DOHH2 (cell line): ENCODE measurements around the gene CD200.
A peak's percentile ranks its signal among the peaks of the same experiment; 100 is the strongest.

ENCODE experiments used
- H3F3A ChIP-seq: fragments of 200-600 bp; sonication (generic), shearing (Covaris generic); 2 replicates; pipeline ENCODE4 v1.6.0; 2016; ENCODE audit warnings: antibody characterized with exemption, mild to moderate bottlenecking; ENCODE audit not compliant: control insufficient read depth, insufficient read depth
- H3K27ac ChIP-seq: fragments of 200-600 bp; sonication (generic); 2 replicates; pipeline ENCODE4 v1.5.1; 2014; ENCODE audit warnings: low read depth, mild to moderate bottlenecking, low read length, moderate library complexity
- H3K27me3 ChIP-seq: fragments of 200-600 bp; sonication (generic); 2 replicates; pipeline ENCODE4 v1.6.1; 2014; ENCODE audit warnings: mild to moderate bottlenecking, low read length, mixed read lengths; ENCODE audit not compliant: control insufficient read depth
- H3K36me3 ChIP-seq: fragments of 200-600 bp; sonication (generic); 2 replicates; pipeline ENCODE4 v1.6.1; 2014; ENCODE audit warnings: mild to moderate bottlenecking, low read length, moderate library complexity, mixed read lengths; ENCODE audit not compliant: control insufficient read depth
- H3K4me1 ChIP-seq: fragments of 200-600 bp; sonication (generic); 2 replicates; pipeline ENCODE4 v1.6.1; 2014; ENCODE audit warnings: mild to moderate bottlenecking, low read length, mixed read lengths; ENCODE audit not compliant: control insufficient read depth
- H3K4me2 ChIP-seq: fragments of 200-600 bp; sonication (generic); 2 replicates; pipeline ENCODE4 v1.6.0; 2014; ENCODE audit warnings: mild to moderate bottlenecking, low read length, moderate library complexity
- H3K4me3 ChIP-seq: fragments of 200-600 bp; sonication (generic); 2 replicates; pipeline ENCODE4 v1.5.1; 2014; ENCODE audit warnings: mild to moderate bottlenecking, low read length, mixed read lengths
- H3K79me2 ChIP-seq: fragments of 200-600 bp; sonication (generic); 2 replicates; pipeline ENCODE4 v1.6.1; 2014; ENCODE audit warnings: mild to moderate bottlenecking, low read length, mixed read lengths; ENCODE audit not compliant: control insufficient read depth
- H3K9me2 ChIP-seq: fragments of 200-600 bp; sonication (generic); replicated peaks from 2 replicates; pipeline ENCODE4 v1.6.1; 2014; ENCODE audit warnings: mild to moderate bottlenecking, low read length, mixed read lengths; ENCODE audit not compliant: control insufficient read depth
- H3K9me3 ChIP-seq: fragments of 200-600 bp; sonication (generic); 2 replicates; pipeline ENCODE4 v1.6.1; 2014; ENCODE audit warnings: antibody characterized with exemption, low read length, mixed read lengths; ENCODE audit not compliant: control insufficient read depth, insufficient read depth
- H4K20me1 ChIP-seq: fragments of 200-600 bp; sonication (generic); 2 replicates; pipeline ENCODE4 v1.6.0; 2014; ENCODE audit warnings: low read depth, mild to moderate bottlenecking, antibody characterized with exemption, low read length, moderate library complexity; ENCODE audit not compliant: control insufficient read depth, insufficient read depth
- CTCF ChIP-seq: fragments of 200-600 bp; sonication (generic); IDR thresholded peaks from one replicate; pipeline ENCODE4 v1.5.1; 2014; ENCODE audit warnings: antibody characterized with exemption, mild to moderate bottlenecking, low read depth, low read length; ENCODE audit not compliant: poor library complexity, severe bottlenecking
- EZH2phosphoT487 ChIP-seq: fragments of 200-600 bp; sonication (generic); IDR thresholded peaks from 2 replicates; pipeline ENCODE4 v1.6.1; 2017; ENCODE audit warnings: borderline replicate concordance, mild to moderate bottlenecking, antibody characterized with exemption, low read length, moderate library complexity, mixed read lengths

CD200 gene

GRCh38 chr3:112333002-112333380 lies at the start of gene CD200:
Gene CD200 (plus strand): TSS chr3:112333156. CDS start chr3:112333213, 57 bp downstream.
- H3K9me2 ChIP-seq = no peaks in the 10 kb centered on the region
- no peaks in the 10 kb centered on the region for H4K20me1 ChIP-seq
- H3K4me3 ChIP-seq = peak within 1 kb of the TSS; percentile 85
- H3K27ac ChIP-seq = 0 out of 2 replicates have a peak within 1 kb of the TSS, but pooled peaks have one; percentile 7
- TF ChIP-seq EZH2phosphoT487 = no peak
- TF ChIP-seq CTCF = no peak
- H3K4me1 ChIP-seq = peaks cover 21% of the 10 kb centered on the region
- peaks cover 4% of the 10 kb centered on the region; the same call in 1 of the 2 replicates for H3K36me3 ChIP-seq
- H3K4me2 ChIP-seq = peak within 1 kb of the TSS; percentile 88
- H3K9me3 ChIP-seq = no peaks in the 10 kb centered on the region
- peaks cover 30% of the 10 kb centered on the region for H3K79me2 ChIP-seq
- H3K27me3 ChIP-seq = no peaks in the 10 kb centered on the region; the same call in 1 of the 2 replicates
- H3F3A ChIP-seq = peaks cover 12% of the 10 kb centered on the region

- no peaks in the 10 kb centered on the region for H3F3A ChIP-seq
- TF ChIP-seq EZH2phosphoT487 = no peak
- no peak for TF ChIP-seq CTCF
- H4K20me1 ChIP-seq = no peaks in the 10 kb centered on the region
- H3K4me1 ChIP-seq = peaks cover 14% of the 10 kb centered on the region
- peaks cover 3% of the 10 kb centered on the region; the same call in 1 of the 2 replicates for H3K9me3 ChIP-seq
- H3K79me2 ChIP-seq = no peaks in the 10 kb centered on the region
- no peaks in the 10 kb centered on the region for H3K27me3 ChIP-seq
- H3K4me3 ChIP-seq = no peak overlapping the region
- H3K9me2 ChIP-seq = no peaks in the 10 kb centered on the region
- H3K36me3 ChIP-seq = no peaks in the 10 kb centered on the region
- no peak overlapping the region for H3K4me2 ChIP-seq
- no peak overlapping the region for H3K27ac ChIP-seq
Measured at GRCh38 chr3:112289011-112289410, 43.9 kb upstream of the CD200 start.

- H3K9me3 ChIP-seq = peaks cover 3% of the 10 kb centered on the region; the same call in 1 of the 2 replicates
- no peaks in the 10 kb centered on the region; the same call in 1 of the 2 replicates for H3K36me3 ChIP-seq
- peak within 1 kb of the TSS; percentile 58 for H3K27ac ChIP-seq
- H3K4me3 ChIP-seq = peak within 1 kb of the TSS; percentile 68
- TF ChIP-seq CTCF = peak; percentile 65
- no peak for TF ChIP-seq EZH2phosphoT487
- peaks cover 52% of the 10 kb centered on the region for H3K4me1 ChIP-seq
- H3F3A ChIP-seq = peaks cover 12% of the 10 kb centered on the region
- H3K79me2 ChIP-seq = no peaks in the 10 kb centered on the region
- H3K4me2 ChIP-seq = peak within 1 kb of the TSS; percentile 79
- H4K20me1 ChIP-seq = no peaks in the 10 kb centered on the region
- no peaks in the 10 kb centered on the region for H3K27me3 ChIP-seq
- no peaks in the 10 kb centered on the region for H3K9me2 ChIP-seq
Measured at GRCh38 chr3:112293368-112294321, 39.3 kb upstream of the CD200 start, which contains the start of gene SLC9C1. Gene SLC9C1 (minus strand): TSS chr3:112294216. CDS start chr3:112286791, 7,425 bp downstream.
